GM21528 (cell line): ENCODE measurements around the gene SLC22A8.
"Not testable (repeated sequence)": the region's sequence is repeated elsewhere in the genome, so short reads cannot be mapped to it uniquely, and the experiment has no call there.

Experiments used
- ATAC-seq: cut with Tn5 transposase; IDR thresholded peaks from one replicate; pipeline ENCODE4 v1.9.1; 2021; ENCODE audit warnings: mild to moderate bottlenecking, moderate library complexity; ENCODE audit not compliant: unreplicated experiment, low FRiP score

Gene SLC22A8, protein sequence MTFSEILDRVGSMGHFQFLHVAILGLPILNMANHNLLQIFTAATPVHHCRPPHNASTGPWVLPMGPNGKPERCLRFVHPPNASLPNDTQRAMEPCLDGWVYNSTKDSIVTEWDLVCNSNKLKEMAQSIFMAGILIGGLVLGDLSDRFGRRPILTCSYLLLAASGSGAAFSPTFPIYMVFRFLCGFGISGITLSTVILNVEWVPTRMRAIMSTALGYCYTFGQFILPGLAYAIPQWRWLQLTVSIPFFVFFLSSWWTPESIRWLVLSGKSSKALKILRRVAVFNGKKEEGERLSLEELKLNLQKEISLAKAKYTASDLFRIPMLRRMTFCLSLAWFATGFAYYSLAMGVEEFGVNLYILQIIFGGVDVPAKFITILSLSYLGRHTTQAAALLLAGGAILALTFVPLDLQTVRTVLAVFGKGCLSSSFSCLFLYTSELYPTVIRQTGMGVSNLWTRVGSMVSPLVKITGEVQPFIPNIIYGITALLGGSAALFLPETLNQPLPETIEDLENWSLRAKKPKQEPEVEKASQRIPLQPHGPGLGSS

GRCh38 chr11:63015521-63016215 lies at the start of gene SLC22A8:
SLC22A8 (minus strand) TSS chr11:63015841; CDS start chr11:63014958, 883 bp downstream.
- no peak for ATAC-seq

- ATAC-seq, result not testable (repeated sequence)
Observed at GRCh38 chr11:63046203-63046602, 30.6 kb upstream of the SLC22A8 start.

DNA sequence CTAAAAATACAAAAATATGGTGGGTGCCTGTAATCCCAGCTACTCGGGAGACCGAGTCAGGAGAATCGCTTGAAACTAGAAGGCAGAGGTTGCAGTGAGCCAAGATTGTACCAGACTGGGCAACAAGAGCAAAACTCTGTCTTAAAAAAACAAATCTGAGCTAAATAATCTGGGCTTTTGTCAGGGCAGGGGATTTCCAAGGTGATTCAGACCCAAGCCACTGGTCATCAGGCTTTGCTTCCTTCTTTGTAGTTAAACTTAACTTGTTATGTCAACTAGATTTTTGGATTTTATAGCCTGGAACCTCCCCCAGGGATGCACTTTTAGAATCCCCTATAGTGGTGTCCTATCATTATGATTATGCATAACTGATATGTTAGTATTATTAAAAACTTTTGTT lies 27.0 kb upstream of the SLC22A8 start:
- no peak for ATAC-seq

- no peak for ATAC-seq
Observed at GRCh38 chr11:63032457-63032856, 16.8 kb upstream of the SLC22A8 start.

DNA sequence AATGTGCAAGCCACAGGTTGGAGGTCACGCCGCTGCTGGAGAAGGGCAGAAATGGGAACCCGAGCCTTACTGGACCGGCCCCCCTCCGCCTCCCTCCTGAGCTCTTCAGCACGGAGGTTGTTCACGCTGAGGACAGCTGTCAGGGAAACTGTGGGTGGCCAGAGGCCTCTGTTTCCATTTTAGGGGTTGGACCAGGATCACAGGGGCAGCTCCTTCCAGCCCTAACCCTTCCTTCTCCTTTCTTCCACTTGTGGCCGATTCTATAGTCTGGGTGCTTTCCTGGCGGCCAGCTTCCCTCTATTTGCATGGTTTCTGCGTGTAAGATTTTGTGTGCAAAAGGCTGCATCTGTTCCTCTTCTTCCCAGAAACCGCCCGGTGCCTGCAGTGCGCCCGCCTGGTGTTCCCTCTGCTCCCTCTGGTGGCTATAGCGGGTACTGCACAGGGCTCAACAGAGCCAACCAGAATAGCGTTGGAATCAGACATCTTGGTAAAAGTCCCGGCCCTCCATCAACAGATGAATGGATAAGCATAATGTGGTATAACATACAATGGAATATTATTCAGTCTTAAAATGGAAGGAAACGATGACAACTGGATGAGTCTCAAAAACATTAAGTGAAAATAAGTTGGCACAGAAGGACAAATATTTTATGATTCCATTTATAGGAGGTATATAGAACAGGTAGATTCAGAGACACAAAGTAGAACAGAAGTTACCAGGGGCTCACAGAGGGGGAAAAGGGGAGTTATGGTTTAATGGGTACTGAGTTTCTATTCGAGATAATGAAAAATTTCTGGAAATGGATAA lies 8.4 kb upstream of the SLC22A8 start:
- no peak for ATAC-seq

DNA sequence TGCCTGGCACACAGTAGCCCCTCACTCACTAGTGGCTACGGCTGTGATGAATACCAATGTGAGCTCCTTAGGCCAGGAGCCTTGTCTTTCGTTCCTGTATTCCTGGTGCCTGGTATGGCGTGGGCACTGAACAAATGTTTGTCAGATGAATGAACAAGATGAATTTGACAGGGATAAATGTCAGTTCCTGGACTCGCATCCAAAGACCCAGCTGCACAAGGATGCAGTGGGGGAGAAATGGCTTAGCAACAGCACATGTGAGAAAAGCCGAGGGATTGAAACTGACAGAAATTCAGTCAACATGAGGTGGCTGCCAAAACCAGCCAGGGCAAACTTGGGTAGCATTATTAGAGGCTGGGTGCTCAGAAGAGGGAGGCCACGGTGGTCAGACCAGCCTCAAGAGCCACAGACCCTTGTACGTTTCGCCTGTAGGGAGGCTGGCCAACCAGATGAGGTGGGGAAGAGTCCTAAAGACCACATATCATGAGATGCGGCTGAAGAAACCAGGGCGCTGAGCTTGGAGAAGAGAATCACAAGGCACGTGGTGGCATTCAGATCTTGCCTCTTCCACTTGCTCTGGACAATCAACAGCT lies 7.7 kb upstream of the SLC22A8 start:
- no peak for ATAC-seq

DNA sequence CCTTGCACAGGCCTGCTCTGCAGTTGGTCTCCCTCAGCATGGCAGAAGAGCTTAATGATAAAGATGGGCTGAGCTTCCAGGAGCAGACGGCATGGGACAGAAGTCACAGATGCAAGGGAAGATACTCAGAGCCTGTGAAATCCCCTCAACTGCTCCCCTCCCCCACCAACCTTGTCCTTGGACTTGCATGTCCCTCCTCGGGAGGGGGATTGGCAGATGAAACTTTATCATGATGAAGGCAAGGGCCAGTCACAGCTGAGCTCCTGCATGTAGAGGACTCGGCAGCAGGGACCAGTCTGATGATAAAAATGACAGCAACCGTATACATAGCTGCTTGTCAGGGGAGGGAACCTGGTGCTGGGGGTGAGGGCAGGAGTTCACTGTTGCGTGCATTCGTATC lies 6.8 kb upstream of the SLC22A8 start:
- ATAC-seq, result no peak

GRCh38 chr11:63020671-63021291 lies 5.1 kb upstream of the SLC22A8 start:
- ATAC-seq, result no peak

DNA sequence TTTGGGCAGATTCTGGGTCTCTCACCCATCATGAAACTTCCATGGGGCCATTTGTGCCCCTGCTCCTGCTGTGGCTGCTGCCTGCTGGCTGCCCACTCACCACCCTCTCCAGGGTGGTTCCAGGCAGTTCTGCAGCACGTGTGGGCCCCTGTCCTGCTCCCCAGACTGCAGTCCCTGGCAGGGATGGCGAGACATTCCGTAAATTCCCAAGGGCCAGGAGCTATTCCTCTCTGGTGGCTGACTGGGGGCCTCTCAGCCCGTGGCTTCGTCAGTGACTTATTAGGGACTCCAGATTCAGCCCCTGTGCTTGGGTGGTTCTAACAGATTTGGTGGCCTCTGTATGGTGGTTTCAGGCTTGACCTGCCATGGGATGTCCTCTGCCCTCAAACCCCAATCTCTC lies 3.9 kb upstream of the SLC22A8 start:
- ATAC-seq, result no peak

GRCh38 chr11:63017306-63017974 lies 1.8 kb upstream of the SLC22A8 start:
- ATAC-seq, result no peak

DNA sequence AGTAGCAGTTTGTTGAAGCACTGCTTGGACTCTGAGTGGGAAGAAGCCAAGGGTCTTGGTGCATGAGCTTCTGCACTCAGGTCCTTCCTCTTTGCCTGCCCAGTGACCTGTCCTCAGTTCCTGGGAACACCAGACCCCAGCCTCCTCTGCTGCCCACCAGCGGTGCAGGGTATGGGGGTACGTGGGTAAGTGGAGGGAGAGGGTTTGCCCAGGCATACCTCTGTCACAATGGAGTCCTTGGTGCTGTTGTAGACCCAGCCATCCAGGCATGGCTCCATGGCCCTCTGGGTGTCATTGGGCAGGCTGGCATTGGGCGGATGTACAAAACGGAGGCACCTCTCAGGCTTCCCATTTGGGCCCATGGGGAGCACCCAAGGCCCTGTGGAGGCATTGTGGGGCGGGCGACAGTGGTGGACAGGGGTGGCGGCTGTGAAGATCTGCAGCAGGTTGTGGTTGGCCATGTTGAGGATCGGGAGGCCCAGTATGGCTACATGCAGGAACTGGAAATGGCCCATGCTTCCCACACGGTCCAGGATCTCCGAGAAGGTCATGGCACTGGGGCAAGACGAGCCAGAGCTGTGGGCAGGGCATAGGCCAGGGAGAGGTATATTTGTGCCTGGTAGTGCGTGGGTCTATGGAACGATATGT lies 1.1 kb downstream of the SLC22A8 start:
- ATAC-seq, result no peak

DNA sequence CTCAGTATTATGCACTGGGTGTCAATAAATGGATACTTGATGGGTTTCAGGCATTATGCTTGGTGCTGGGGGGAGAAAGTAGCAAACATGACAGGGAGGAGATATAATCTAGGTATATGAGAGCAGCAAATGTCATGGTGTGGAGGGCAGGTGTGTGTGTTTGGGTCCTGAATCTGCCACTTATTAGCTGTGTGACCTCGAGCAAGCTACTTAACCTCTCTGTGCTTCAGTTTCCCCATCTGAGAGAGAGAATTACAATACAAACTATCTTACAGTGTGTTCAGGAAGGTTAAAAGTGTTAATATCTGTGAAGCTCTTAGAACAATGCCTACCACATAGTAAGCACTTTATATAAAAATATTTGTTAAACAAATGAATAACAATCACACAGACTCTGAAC lies 2.8 kb downstream of the SLC22A8 start:
- no peak for ATAC-seq

GRCh38 chr11:63012430-63012829 lies 3.2 kb downstream of the SLC22A8 start:
- ATAC-seq, result no peak

- ATAC-seq, result no peak
Observed at GRCh38 chr11:63010934-63011439, 4.7 kb downstream of the SLC22A8 start.

DNA sequence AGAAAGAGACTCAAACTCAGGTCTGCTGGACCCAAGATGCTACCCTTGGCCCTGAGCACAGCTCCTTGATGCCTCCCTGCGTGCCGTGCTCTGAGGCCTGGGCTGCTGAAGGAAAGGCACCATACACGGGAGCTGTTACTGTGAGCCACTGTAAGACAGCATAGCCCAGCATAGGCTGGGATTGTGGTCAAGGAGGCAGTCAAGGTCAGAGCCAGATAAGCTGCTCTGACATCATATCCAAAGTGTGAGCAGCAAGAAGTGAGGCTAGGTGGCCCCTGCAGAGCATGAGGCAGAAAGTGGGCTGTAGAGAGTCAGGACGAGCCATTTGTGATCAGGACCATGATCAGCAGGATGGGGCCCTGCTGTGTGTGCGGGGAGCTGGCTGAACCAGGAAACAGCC lies 7.7 kb downstream of the SLC22A8 start:
- no peak for ATAC-seq

- ATAC-seq, result no peak
Observed at GRCh38 chr11:63001456-63001855, 14.2 kb downstream of the SLC22A8 start.

GRCh38 chr11:62999649-63000048 lies 16.0 kb downstream of the SLC22A8 start:
- no peak for ATAC-seq

DNA sequence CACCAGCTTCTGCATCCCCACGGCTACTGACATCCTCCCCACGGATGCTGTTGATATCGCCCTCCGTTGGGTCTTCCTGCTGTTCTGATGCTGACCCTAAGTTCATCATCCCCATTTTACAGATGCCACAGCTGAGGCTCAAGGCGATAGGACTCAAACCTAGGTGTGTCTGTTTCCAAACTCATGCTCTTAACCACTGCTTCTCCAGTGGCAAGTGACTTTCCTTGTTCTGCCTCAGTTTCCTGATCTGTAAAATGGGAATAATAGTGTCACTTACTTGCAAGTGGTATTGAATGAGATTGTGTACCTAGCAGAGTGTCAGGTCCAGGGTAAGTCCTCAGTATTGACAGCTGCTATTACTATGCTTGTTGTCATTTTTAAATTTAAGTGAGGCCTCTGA lies 16.5 kb downstream of the SLC22A8 start:
- ATAC-seq, result no peak

DNA sequence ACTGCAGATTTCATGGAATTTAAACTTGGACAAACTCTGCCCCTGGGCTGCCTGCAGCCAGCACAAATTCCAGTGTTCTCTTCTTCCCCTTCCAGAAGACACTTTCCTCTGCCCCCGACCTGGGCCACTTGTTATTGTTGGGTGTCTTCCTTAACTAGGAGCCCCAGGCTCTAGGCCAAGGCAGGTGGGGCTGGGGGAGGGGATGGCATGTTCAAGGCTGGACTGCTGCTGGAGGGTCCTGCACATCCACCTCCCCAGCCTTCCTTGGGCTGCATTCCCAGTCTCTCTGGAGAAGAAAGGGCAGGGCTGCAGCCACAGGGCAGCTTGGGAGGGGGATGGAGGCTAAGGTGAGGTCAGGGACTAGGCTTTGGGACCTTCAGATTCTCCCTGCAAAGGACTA lies 19.4 kb downstream of the SLC22A8 start:
- no peak for ATAC-seq
